Measurements from ENCODE around the gene CYGB.

GRCh38 chr17:76515274-76515949, 22.1 kb downstream of the CYGB start:
- TF ChIP-seq CTCF (conservative IDR thresholded peaks at IDR 0.05; ENCODE audit: low read length), result no peak
- no peak for TF ChIP-seq EZH2phosphoT487 (IDR thresholded peaks at IDR 0.05; ENCODE audit: borderline replicate concordance, low read depth, low read length)
